ENCODE results near the gene ALPL.

The ALPL gene

GRCh38 chr1:21503706-21504377 lies 5.4 kb upstream of the ALPL start:
- Histone ChIP-seq H3K9ac (no peak overlapping the region), H3K4me2 (no peak overlapping the region), H3K27ac (no peak overlapping the region), H3K36me3 (ENCODE audit: insufficient read depth) (no peaks in the 10 kb centered on the region), H2AFZ (ENCODE audit: low read depth) (no peak overlapping the region), H3K4me1 (ENCODE audit: low read depth, poor library complexity, severe bottlenecking) (no peaks in the 10 kb centered on the region), H3K79me2 (ENCODE audit: insufficient read depth, low read depth) (no peaks in the 10 kb centered on the region), H3K4me3 (IDR thresholded peaks at IDR 0.05; ENCODE audit: insufficient read depth, low read depth, low read length) (no peak overlapping the region), H4K20me1 (ENCODE audit: insufficient read depth) (no peaks in the 10 kb centered on the region), H3K27me3 (ENCODE audit: insufficient read depth, low read depth) (peaks cover 6% of the 10 kb centered on the region; the same call in 1 of the 2 replicates)
- no peak for TF ChIP-seq CTCF (conservative IDR thresholded peaks at IDR 0.05; ENCODE audit: low read depth, low read length)

- H3K36me3 ChIP-seq (ENCODE audit: insufficient read depth): no peaks in the 10 kb centered on the region
- H2AFZ ChIP-seq (ENCODE audit: low read depth): no peak overlapping the region
- no peak overlapping the region for H3K4me2 ChIP-seq
- H3K79me2 ChIP-seq (ENCODE audit: insufficient read depth, low read depth): no peaks in the 10 kb centered on the region
- H3K4me1 ChIP-seq (ENCODE audit: low read depth, poor library complexity, severe bottlenecking): peaks cover 2% of the 10 kb centered on the region
- peaks cover 15% of the 10 kb centered on the region; the same call in 1 of the 2 replicates for H3K27me3 ChIP-seq (ENCODE audit: insufficient read depth, low read depth)
- no peak overlapping the region for H3K9ac ChIP-seq
- no peak overlapping the region for H3K27ac ChIP-seq
- no peaks in the 10 kb centered on the region for H4K20me1 ChIP-seq (ENCODE audit: insufficient read depth)
- TF ChIP-seq CTCF (conservative IDR thresholded peaks at IDR 0.05; ENCODE audit: low read depth, low read length): no peak
- no peak overlapping the region for H3K4me3 ChIP-seq (IDR thresholded peaks at IDR 0.05; ENCODE audit: insufficient read depth, low read depth, low read length)
Observed at GRCh38 chr1:21506804-21507203, 2.4 kb upstream of the ALPL start.

- no peak overlapping the region for H3K9ac ChIP-seq
- no peak for TF ChIP-seq CTCF (conservative IDR thresholded peaks at IDR 0.05; ENCODE audit: low read depth, low read length)
- H3K27me3 ChIP-seq (ENCODE audit: insufficient read depth, low read depth): peaks cover 21% of the 10 kb centered on the region; the same call in 1 of the 2 replicates
- no peaks in the 10 kb centered on the region for H4K20me1 ChIP-seq (ENCODE audit: insufficient read depth)
- H2AFZ ChIP-seq (ENCODE audit: low read depth): no peak overlapping the region
- no peaks in the 10 kb centered on the region for H3K79me2 ChIP-seq (ENCODE audit: insufficient read depth, low read depth)
- H3K36me3 ChIP-seq (ENCODE audit: insufficient read depth): no peaks in the 10 kb centered on the region
- no peak overlapping the region for H3K4me3 ChIP-seq (IDR thresholded peaks at IDR 0.05; ENCODE audit: insufficient read depth, low read depth, low read length)
- H3K4me2 ChIP-seq: no peak overlapping the region
- peaks cover 5% of the 10 kb centered on the region for H3K4me1 ChIP-seq (ENCODE audit: low read depth, poor library complexity, severe bottlenecking)
- no peak overlapping the region for H3K27ac ChIP-seq
Observed at GRCh38 chr1:21507511-21508270, 1.5 kb upstream of the ALPL start.

GRCh38 chr1:21508580-21509350 lies 458 bp upstream of the ALPL start:
- no peaks in the 10 kb centered on the region for H3K36me3 ChIP-seq (ENCODE audit: insufficient read depth)
- H3K4me2 ChIP-seq: no peak overlapping the region; the same call in 1 of the 2 replicates
- no peak overlapping the region for H3K9ac ChIP-seq
- H3K4me1 ChIP-seq (ENCODE audit: low read depth, poor library complexity, severe bottlenecking): peaks cover 5% of the 10 kb centered on the region
- no peaks in the 10 kb centered on the region for H3K79me2 ChIP-seq (ENCODE audit: insufficient read depth, low read depth)
- no peak overlapping the region; the same call in 1 of the 2 replicates for H2AFZ ChIP-seq (ENCODE audit: low read depth)
- no peaks in the 10 kb centered on the region for H4K20me1 ChIP-seq (ENCODE audit: insufficient read depth)
- H3K27ac ChIP-seq: no peak overlapping the region
- TF ChIP-seq CTCF (conservative IDR thresholded peaks at IDR 0.05; ENCODE audit: low read depth, low read length): no peak; the same call in 1 of the 2 replicates
- H3K27me3 ChIP-seq (ENCODE audit: insufficient read depth, low read depth): peaks cover 25% of the 10 kb centered on the region; the same call in 1 of the 2 replicates
- H3K4me3 ChIP-seq (IDR thresholded peaks at IDR 0.05; ENCODE audit: insufficient read depth, low read depth, low read length): no peak overlapping the region
